ENCODE data around the gene OR8D1.
"Not testable (repeated sequence)": the region's sequence is repeated elsewhere in the genome, so short reads cannot be mapped to it uniquely, and the experiment has no call there.

The OR8D1 gene

GRCh38 chr11:124278261-124278660 lies 35.5 kb downstream of the OR8D1 start:
- DNase-seq, result no peak

GRCh38 chr11:124277804-124278203 lies 35.9 kb downstream of the OR8D1 start:
- DNase-seq, result no peak

GRCh38 chr11:124277207-124277606 lies 36.5 kb downstream of the OR8D1 start:
- no peak for DNase-seq

- no peak for DNase-seq
Measured at GRCh38 chr11:124276081-124276480, 37.7 kb downstream of the OR8D1 start.

- no peak for DNase-seq
Measured at GRCh38 chr11:124274000-124274399, 39.7 kb downstream of the OR8D1 start.

- DNase-seq, result not testable (repeated sequence)
Measured at GRCh38 chr11:124270886-124271285, 42.9 kb downstream of the OR8D1 start.

GRCh38 chr11:124265041-124265440 lies 48.7 kb downstream of the OR8D1 start:
- DNase-seq, result not testable (repeated sequence)

- DNase-seq, result no peak
Measured at GRCh38 chr11:124256076-124256475, 57.7 kb downstream of the OR8D1 start, which contains the start of gene OR8G5. Gene OR8G5 (plus strand): TSS chr11:124256376. CDS start chr11:124264932, 8,556 bp downstream.
